Measurements from ENCODE around the gene RPP40.
"Not testable (repeated sequence)": the region's sequence is repeated elsewhere in the genome, so short reads cannot be mapped to it uniquely, and the experiment has no call there.

The RPP40 gene

DNA sequence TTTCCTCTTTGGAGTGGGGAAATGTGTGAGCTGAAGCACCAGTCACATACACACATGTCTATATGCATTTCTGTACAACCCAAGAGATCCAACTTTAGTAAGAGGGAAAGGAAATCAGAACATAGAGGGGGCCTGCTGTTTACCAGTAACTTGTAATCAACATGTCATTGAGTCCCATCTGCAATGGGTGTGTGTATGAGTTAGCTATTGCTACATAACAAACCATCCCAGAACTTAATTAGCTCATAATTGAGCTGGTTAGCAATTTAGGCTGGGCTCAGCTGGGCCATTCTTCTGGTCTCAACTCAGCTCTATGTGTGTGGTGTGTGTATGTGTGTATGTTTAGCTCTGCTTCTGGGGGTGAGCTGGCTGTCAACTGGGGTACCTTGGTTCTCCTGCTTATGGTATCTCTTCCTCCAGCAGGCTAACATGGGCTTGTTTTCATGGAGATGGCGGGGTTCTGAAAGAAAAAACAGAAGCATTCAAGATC is 10.3 kb upstream of the RPP40 start:
- no peak for DNase-seq (ENCODE audit: low spot score)

DNA sequence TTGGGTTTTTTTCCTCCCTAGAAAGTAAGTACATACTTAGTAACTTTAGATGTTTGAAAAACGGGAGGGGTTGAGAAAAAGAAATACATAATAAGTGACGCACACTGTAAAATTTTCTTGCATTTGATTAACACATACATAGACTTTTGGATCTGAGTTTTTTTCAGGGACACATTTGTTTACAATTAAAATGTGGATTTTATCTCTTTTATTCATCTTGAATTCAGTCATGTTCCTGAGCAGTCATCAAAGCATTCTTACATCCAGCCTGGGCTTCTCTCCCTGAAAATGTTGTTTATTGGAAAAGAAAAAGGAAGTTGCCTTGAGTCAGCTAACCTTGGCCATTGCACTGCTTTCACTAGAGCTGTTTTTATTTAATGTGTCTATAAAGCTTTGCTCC is 8.7 kb upstream of the RPP40 start:
- no peak for DNase-seq (ENCODE audit: low spot score)

DNA sequence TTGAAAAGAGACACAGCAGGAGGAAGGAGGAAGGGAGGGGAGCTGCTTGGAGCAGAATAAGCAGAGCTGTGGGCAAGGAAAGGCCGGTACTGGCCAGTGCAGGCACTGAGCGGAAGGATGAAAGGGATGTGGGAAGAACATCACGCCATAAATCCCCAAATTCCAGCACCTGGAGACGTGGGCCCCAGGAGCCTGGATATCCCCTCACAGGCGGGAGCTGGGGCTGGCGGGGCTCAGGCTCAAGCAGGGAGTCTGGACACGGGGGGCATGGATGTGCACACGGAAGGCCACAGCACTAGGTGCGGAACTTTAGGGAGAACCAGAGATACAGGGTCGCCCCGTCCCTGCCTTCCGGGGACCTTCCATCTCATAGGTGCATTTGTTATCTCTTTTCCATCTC is 7.5 kb upstream of the RPP40 start:
- DNase-seq (ENCODE audit: low spot score): no peak

DNA sequence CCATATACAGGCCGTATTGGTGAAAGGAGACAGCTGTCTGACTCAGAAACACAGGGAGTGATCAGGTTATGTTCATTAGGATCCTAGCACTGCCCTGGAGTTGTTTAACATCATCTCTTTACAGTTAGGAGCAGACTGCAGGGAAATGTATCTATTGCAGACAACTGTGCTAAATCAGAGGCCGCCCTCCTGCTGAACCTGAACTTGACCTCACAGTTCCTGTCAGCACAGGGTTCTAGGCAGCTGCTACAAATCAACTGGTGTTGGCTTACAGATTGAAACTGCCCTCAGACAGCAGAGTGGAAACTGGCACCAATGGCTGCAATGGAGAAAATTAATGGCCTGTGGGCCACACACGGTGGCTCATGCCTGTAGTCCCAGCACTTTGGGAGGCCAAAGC is 3.7 kb upstream of the RPP40 start:
- no peak for DNase-seq (ENCODE audit: low spot score)

DNA sequence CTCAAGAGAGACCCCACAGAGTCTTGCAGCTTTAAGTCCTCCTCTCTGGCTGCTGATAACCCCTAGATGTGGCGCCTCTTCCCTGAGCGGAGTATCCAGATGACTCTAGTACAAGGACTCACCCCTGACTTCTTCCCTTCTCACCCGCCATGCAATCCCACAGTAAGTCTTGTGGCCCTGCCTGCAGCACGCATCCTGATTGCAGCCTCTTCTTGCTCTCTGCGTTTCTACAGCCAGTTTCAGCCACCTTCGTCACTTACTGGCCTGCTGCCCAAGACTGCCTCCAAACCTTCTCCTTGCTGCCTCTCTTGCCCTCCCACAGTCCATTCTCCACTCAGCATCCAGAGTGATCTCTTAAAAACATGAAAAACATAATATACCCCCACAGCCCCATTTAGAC is 2.4 kb upstream of the RPP40 start:
- no peak for DNase-seq (ENCODE audit: low spot score)

DNA sequence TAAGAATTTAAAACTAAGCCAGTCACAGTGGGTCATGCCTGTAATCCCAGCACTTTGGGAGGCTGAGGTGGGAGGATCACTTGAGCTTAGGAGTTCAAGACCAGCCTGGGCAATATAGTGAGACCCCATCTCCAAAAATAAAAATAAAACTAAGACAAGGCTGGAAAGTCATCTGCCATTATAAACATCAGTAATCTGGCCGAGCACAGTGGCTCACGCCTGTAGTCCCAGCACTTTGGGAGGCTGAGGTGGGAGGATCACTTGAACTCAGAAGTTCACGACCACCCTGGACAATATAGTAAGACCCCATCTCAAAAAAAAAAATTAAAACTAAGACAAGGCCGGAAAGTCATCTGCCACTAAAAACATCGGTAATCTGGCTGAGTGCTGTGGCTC is 1.2 kb upstream of the RPP40 start:
- DNase-seq (ENCODE audit: low spot score): not testable (repeated sequence)

DNA sequence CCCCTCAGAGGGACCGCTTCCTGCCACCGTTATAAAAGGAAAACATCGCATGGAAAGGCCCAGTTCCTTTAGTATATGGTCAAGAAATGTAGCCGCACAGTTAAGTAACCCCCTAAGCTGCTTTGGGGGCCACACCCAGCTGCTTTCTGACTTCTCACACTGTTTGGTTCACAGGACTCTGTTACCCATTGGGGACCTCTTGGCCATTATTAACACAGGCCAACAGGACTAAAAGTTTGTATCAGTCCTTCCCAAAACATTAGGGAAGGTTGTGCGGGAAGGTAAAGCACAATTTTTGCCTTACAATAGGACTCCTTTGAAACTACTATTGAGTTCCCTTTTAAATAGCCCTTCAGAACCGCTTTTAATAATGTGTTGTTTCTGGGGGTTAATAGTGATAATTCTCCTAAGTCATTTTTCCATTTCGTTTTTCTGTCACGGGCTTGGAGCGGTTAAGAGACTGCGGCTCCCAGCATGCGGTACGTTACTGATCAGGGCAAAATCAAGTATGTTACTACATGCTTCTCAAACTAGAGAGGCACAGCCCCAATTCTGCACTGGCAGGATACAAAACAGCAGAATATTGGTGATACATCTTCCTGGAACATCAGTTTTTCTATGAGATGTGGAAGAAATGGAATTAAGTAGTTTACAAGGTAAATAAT is 668 bp upstream of the RPP40 start:
- DNase-seq (ENCODE audit: low spot score): no peak

GRCh38 chr6:4999586-4999985 is 4.3 kb downstream of the RPP40 start:
- no peak for DNase-seq (ENCODE audit: low spot score)

GRCh38 chr6:4997862-4998261 is 6.0 kb downstream of the RPP40 start:
- no peak for DNase-seq (ENCODE audit: low spot score)

DNA sequence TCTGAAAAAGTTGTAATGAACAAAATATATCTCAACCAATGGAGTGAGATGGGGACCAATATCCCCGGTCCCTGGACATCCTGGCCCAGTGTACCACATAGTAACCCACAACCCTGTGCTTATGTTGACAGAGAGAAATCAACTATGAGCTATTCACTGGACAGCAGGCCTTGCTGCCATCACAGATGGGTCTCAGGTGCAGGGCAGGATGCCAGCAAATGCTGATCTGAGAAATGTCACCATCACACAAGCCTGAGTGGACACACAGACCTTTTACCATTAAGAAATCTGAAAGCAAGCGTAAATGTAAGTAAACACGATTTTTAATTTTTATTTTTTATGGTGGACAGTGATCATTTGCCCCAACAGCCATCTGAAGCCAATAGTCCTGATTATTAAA is 9.1 kb downstream of the RPP40 start:
- no peak for DNase-seq (ENCODE audit: low spot score)

DNA sequence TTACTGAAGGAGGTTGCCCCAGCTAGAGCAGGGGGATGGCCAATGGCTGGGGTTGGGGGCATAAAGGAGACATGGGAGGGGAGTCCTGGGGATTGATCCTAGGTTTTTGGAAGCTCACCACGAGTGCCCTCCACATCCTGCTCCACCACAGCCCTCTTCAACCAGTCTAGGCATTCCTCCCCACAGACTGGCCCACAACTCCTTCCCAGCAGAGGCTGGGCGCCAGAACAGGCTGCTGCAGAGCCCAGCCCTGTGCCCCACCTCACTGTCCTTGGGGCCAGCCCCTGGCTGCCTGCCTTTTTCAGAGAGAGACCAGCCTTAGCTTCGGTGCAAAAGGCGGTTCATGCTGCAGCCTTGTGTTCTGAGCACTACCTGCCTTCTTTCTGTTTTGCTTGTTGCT is 16.4 kb downstream of the RPP40 start:
- DNase-seq (ENCODE audit: low spot score): no peak

DNA sequence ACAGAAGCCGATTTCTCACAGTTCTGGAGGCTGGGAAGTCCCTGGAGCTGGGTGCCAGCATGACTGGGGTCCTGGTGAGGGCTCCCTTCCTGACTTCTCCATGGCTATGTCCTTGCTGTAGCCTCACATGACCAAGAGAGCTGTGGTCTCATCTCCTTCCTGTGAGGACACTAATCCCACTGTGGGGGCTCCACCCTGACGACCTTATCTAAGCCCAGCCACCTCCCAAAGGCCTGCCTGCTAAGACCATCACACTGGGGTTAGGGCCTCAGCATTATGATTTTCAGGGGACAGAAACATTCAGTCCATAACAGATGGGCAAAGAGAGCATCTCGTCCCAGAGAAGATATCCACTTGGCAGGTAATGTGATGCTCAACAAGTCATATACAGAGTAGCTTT is 16.8 kb downstream of the RPP40 start:
- no peak for DNase-seq (ENCODE audit: low spot score)

GRCh38 chr6:4983322-4983721 is 20.5 kb downstream of the RPP40 start:
- DNase-seq (ENCODE audit: low spot score): no peak

DNA sequence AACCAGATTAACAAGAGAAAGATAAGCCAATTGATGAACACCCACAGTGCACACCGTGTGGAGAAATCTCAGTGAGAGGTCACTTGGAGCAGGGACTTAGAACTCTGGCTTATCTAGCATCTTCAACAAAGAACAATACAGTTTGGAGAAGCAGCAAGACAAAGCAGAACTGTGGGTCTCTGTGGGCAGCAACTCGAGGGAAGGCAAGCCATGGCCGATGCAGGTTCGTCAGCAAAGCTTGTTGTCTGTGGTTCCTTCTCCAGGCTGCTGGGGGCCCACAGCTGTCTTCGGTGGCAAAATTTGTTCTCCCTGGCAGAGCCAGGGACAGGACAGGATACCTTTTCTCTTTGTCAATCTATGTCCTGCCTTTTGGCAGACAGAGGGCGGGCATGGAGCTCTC is 22.1 kb downstream of the RPP40 start:
- no peak for DNase-seq (ENCODE audit: low spot score)

GRCh38 chr6:4979426-4979825 is 24.4 kb downstream of the RPP40 start:
- DNase-seq (ENCODE audit: low spot score): no peak

- DNase-seq (ENCODE audit: low spot score): no peak
These were observed 26.4 kb downstream of the RPP40 start for GRCh38 chr6:4977468-4977867.

- no peak for DNase-seq (ENCODE audit: low spot score)
These were observed 28.3 kb downstream of the RPP40 start for GRCh38 chr6:4975506-4975905.

DNA sequence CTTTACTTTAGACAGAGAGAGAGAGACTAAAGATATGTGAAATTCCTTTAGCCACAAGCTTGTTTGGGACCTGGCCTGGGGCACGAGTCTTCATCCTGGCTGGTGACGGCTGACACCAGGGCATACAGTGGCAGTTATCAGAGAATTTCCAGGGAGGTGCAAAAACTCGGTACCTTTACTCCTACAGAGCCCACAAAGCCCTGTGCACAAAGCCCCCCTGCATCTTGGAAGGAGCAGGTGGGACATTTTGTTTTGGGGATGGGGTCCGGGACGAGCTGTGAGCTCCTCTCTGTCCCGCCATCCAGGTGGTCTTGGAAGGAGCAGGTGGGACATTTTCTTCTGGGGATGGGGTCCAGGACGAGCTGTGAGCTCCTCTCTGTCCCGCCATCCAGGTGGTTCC is 28.9 kb downstream of the RPP40 start:
- DNase-seq (ENCODE audit: low spot score): no peak

DNA sequence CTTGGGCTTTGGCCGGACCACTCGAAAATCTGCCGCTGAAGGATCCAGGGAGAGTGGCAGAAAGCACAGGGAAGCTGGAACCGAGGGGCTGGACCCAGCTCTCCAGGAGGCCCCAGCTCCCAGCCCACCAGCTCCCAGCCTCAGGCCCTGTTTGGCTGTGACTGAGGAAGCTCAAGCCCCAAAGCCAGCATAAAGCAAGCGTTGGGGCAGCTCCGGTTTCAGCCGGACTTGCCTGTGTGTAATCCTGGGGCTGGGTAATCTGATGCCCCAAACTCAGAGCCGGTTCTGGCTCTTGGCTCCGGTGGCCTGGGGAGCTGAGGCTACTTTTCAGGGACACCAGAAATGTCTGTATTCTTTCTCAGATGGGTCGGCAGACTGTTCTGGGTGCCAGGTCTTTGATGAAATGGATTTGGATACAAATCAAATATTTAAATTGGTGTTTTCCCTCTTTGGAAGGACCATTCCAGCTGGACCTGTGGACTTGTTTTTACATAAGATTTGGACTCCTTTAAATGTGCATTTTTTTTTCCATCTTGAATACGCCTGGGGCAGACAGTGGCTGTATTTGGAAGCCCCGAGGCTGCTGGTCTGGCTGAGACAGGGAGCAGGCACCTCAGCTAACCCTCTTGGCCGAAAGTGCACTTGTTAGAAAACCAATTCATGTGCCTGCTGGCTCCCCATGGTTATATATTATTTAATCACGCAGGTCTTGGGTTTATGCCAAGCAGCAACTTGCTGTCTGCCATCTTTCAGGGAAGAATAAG is 29.7 kb downstream of the RPP40 start:
- DNase-seq (ENCODE audit: low spot score): no peak

- no peak for DNase-seq (ENCODE audit: low spot score)
These were observed 30.4 kb downstream of the RPP40 start for GRCh38 chr6:4973415-4973814.

GRCh38 chr6:4972438-4972837 is 31.4 kb downstream of the RPP40 start:
- DNase-seq (ENCODE audit: low spot score): no peak

GRCh38 chr6:4971851-4972250 is 32.0 kb downstream of the RPP40 start:
- DNase-seq (ENCODE audit: low spot score): no peak

DNA sequence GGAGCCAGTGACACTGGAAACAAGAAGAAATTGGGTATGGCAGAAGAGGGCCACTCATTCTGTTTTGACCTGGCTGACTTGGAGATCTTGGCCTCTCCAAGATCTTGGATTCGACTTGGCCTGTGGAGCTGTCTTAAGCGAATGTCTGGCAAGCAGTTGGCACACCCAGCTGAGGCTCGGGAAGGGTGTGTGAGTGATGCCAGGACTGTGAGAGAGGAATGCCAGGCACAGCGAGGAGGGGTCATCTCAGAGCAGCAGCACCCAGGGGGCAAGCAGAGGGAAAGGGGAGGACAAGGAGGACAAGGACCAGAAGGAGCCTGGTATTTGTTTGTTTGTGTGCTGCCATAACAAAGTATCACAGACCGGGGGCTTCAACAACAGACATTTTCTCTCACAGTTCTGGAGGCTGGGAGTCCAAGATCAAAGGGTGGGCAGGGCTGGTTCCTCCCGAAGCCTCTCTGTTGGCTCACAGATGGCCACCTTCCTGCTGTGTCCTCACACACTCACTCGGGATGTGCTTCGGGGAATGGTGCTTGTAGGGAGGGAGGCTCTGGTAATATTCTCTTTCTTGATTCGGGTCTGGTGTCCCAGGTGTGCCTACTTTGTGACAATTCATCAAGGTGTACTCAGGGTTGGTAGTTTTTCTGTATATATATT is 33.0 kb downstream of the RPP40 start:
- no peak for DNase-seq (ENCODE audit: low spot score)
